HepG2 (cell line): ENCODE measurements around the gene RINL. TPM values are rescaled to one million over a fixed set of nuclear protein-coding genes. Genes with fewer than 3 reads are reported as not detected.

Experiments
- ARNT2 ChIP-seq: sonication (generic); formaldehyde crosslinking; IDR thresholded peaks from 2 replicates; pipeline ENCODE4 v1.8.0; 2022; ENCODE audit warnings: mild to moderate bottlenecking, low read depth, missing genetic modification reagents, moderate library complexity
- DBP ChIP-seq: sonication (generic); formaldehyde crosslinking; IDR thresholded peaks from 2 replicates; pipeline ENCODE4 v1.4.0; 2020; ENCODE audit warnings: missing genetic modification reagents; ENCODE audit errors: not compliant biosample characterization
- IKZF5 ChIP-seq: IDR thresholded peaks from 2 replicates; pipeline ENCODE4 v1.6.1; 2018; ENCODE audit warnings: missing genetic modification reagents, mild to moderate bottlenecking, missing compliant biosample characterization
- KDM1A ChIP-seq: IDR thresholded peaks from 2 replicates; pipeline ENCODE4 v1.6.1; 2016; ENCODE audit warnings: missing compliant biosample characterization
- NFE2 ChIP-seq: sonication (generic); formaldehyde crosslinking; IDR thresholded peaks from 2 replicates; pipeline ENCODE4 v1.4.0; 2020; ENCODE audit warnings: missing genetic modification reagents
- NFKB2 ChIP-seq: sonication (generic); formaldehyde crosslinking; IDR thresholded peaks from 2 replicates; pipeline ENCODE4 v1.4.0; 2020; ENCODE audit warnings: missing genetic modification reagents, borderline replicate concordance
- PAX8 ChIP-seq: sonication (generic); formaldehyde crosslinking; IDR thresholded peaks from 2 replicates; pipeline ENCODE4 v1.8.0; 2022; ENCODE audit warnings: mild to moderate bottlenecking, missing genetic modification reagents, borderline replicate concordance
- POLR2A ChIP-seq, 2 experiments: IDR thresholded peaks; 2 replicates each; pipeline ENCODE4 v1.6.1; 2011; ENCODE audit warnings: low read depth in 2 of 2, low read length in 2 of 2, mild to moderate bottlenecking in 1 of 2, moderate library complexity in 1 of 2; ENCODE audit not compliant: insufficient read depth in 1 of 2
- RERE ChIP-seq: IDR thresholded peaks from 2 replicates; pipeline ENCODE4 v1.6.1; 2016; ENCODE audit warnings: low read depth, missing genetic modification reagents, missing compliant biosample characterization
- SRSF4 ChIP-seq: fragments of 200-400 bp; formaldehyde crosslinking; IDR thresholded peaks from one replicate; pipeline ENCODE4 v1.6.1; 2018; ENCODE audit warnings: mild to moderate bottlenecking, low read depth, low read length, moderate library complexity; ENCODE audit not compliant: poor library complexity, severe bottlenecking
- TRIM24 ChIP-seq: sonication (generic); formaldehyde crosslinking; IDR thresholded peaks from 2 replicates; pipeline ENCODE4 v1.8.0; 2022; ENCODE audit warnings: mild to moderate bottlenecking, missing genetic modification reagents
- TSC22D2 ChIP-seq: sonication (generic); formaldehyde crosslinking; IDR thresholded peaks from 2 replicates; pipeline ENCODE4 v1.5.1; 2020; ENCODE audit warnings: missing genetic modification reagents, mild to moderate bottlenecking, borderline replicate concordance
- ZBTB46 ChIP-seq: sonication (generic); formaldehyde crosslinking; IDR thresholded peaks from 2 replicates; pipeline ENCODE4 v1.4.0; 2020; ENCODE audit warnings: mild to moderate bottlenecking, missing genetic modification reagents, borderline replicate concordance
- ZBTB8A ChIP-seq: sonication (generic); formaldehyde crosslinking; IDR thresholded peaks from 2 replicates; pipeline ENCODE4 v1.4.0; 2020; ENCODE audit warnings: mild to moderate bottlenecking, low read depth, missing genetic modification reagents, borderline replicate concordance
- ZMAT3 ChIP-seq: sonication (generic); formaldehyde crosslinking; conservative IDR thresholded peaks from 2 replicates; pipeline ENCODE4 v1.7.0; 2021; ENCODE audit warnings: missing genetic modification reagents
- ZNF263 ChIP-seq: sonication (generic); formaldehyde crosslinking; IDR thresholded peaks from 2 replicates; pipeline ENCODE4 v1.4.0; 2020; ENCODE audit warnings: missing genetic modification reagents
- ZNF543 ChIP-seq: sonication (generic); formaldehyde crosslinking; IDR thresholded peaks from 2 replicates; pipeline ENCODE4 v1.4.0; 2020; ENCODE audit warnings: mild to moderate bottlenecking, missing genetic modification reagents
- ZNF678 ChIP-seq: sonication (generic); formaldehyde crosslinking; IDR thresholded peaks from 2 replicates; pipeline ENCODE4 v1.4.0; 2020; ENCODE audit warnings: mild to moderate bottlenecking, missing genetic modification reagents
- ZNF703 ChIP-seq: sonication (generic); formaldehyde crosslinking; IDR thresholded peaks from 2 replicates; pipeline ENCODE4 v1.5.1; 2020; ENCODE audit warnings: missing genetic modification reagents, mild to moderate bottlenecking, moderate library complexity, borderline replicate concordance
- ZNF720 ChIP-seq: sonication (generic); formaldehyde crosslinking; IDR thresholded peaks from 2 replicates; pipeline ENCODE4 v1.4.0; 2020; ENCODE audit warnings: missing genetic modification reagents
- polyA plus RNA-seq, 8 experiments: library from polyadenylated mRNA; depleted of rRNA in 3 of 8; stranded (reverse) in 7 of 8; unstranded in 1 of 8; fragments of >200 nt; fragmentation: Illumina TruSeq in 4 of 8; extraction: Trizol in 4 of 8; gene quantifications; 2 replicates each; pipeline versions ENCODE4 v1.2.1 to v1.2.3, GENCODE V29; 2011 to 2016; ENCODE audit warnings: low read depth in 4 of 8, missing spikeins in 1 of 8, mixed read lengths in 1 of 8; ENCODE audit not compliant: insufficient read depth in 1 of 8
- total RNA-seq, 5 experiments: library from RNA; depleted of rRNA; stranded (reverse); fragments of >200 nt; fragmentation: Illumina TruSeq; extraction: Trizol; gene quantifications; 2 replicates each; pipeline ENCODE4 v1.2.3, GENCODE V29; 2016; ENCODE audit warnings: low read depth in 1 of 5

RINL gene
- total and polyA plus RNA-seq, 2 of the 13 experiments (the other 11 are each of a cell fraction or from before 2014, with no cell fraction given), result 11.4 to 18.0 TPM

GRCh38 chr19:38899447-38900201 lies 21.5 kb upstream of the RINL start, which contains the start of the genes NFKBIB and SIRT2 (continued):
- TF ChIP-seq DBP (CRISPR knock-in tag) (no peak), ZNF543 (CRISPR knock-in tag) (peak; percentile 59), NFE2 (CRISPR knock-in tag) (no peak), ZNF720 (CRISPR knock-in tag) (no peak), SRSF4 (no peak), ZNF703 (CRISPR knock-in tag) (no peak), POLR2A (IDR thresholded peaks at IDR 0.05; ENCODE audit: insufficient read depth in 1 of 2, low read depth in 2 of 2, low read length in 2 of 2) (peak in 1 of 2 experiments; percentile 59; a peak in 2 of 4 replicates), PAX8 (CRISPR knock-in tag) (peak; percentile 85), IKZF5 (CRISPR knock-in tag) (no peak), TRIM24 (CRISPR knock-in tag) (no peak), RERE (no peak), ZMAT3 (no peak; the same call in 1 of the 2 replicates), ZNF678 (CRISPR knock-in tag) (no peak), ARNT2 (CRISPR knock-in tag) (no peak), NFKB2 (peak; percentile 50; the same call in 1 of the 2 replicates), TSC22D2 (CRISPR knock-in tag) (no peak), KDM1A (no peak), ZBTB46 (CRISPR knock-in tag) (0 out of 2 replicates have a peak, but pooled peaks have one; percentile 36), ZBTB8A (CRISPR knock-in tag) (peak; percentile 82; the same call in 1 of the 2 replicates), ZNF263 (CRISPR knock-in tag) (peak; percentile 95)
